HG03520 (cell line): ENCODE data around the gene RASL10B.

Source experiments
- ATAC-seq: cut with Tn5 transposase; IDR thresholded peaks from one replicate; pipeline ENCODE4 v1.9.1; 2021; ENCODE audit warnings: mild to moderate bottlenecking, moderate library complexity; ENCODE audit not compliant: unreplicated experiment

Gene RASL10B

DNA sequence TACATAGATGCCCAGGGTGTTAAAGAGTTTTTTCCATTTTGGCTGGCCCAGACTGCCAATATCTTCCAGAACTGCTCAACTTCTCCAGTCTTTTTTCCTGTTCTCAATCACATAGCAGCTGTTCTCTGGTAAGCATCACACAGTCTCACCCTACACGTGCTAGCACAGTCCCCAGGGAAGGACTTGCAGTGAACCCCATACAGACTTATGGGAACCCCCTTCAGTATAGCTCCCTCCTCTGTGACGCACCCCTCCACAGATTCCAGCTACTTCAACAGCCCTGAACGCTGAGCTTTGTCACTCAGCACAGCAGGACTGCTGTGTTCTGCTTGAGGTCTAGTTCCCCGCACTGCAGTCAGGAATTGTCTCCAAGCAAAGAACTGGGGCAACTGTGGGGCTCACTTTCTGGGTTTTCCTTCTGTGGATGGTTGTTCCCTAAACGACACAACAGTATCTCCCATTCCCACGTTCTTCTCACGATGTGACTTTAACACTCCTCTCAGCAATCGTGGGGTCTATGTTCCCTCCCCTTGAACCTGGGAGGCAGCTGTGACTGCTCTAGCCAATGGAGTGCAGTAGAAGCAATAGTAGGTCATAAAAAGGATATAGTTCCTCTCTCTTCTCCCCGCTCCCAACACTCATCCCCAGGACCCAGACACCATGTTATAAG, 60.4 kb downstream of the RASL10B start:
- ATAC-seq: no peak
